Mesendoderm (in vitro differentiated cells): ENCODE data around the gene ANGEL2.

Experiments
- DNase-seq: peaks from one replicate; pipeline ENCODE4 v3.0.0; 2013
- H2AK5ac ChIP-seq: 2 replicates; pipeline ENCODE4 v1.6.1; 2013; ENCODE audit warnings: low read length, inconsistent platforms
- H2BK120ac ChIP-seq: 2 replicates; pipeline ENCODE4 v1.6.1; 2013; ENCODE audit warnings: low read depth, mild to moderate bottlenecking, low read length, moderate library complexity, mixed read lengths
- H2BK15ac ChIP-seq: replicated peaks from 2 replicates; pipeline ENCODE4 v1.6.1; 2013; ENCODE audit warnings: low read depth, mild to moderate bottlenecking, moderate library complexity
- H2BK5ac ChIP-seq: 2 replicates; pipeline ENCODE4 v1.6.1; 2013; ENCODE audit warnings: low read length, inconsistent platforms
- H3K18ac ChIP-seq: 2 replicates; pipeline ENCODE4 v1.6.1; 2013; ENCODE audit warnings: mild to moderate bottlenecking, low read length, mixed read lengths
- H3K23ac ChIP-seq: one replicate; pipeline ENCODE4 v1.6.1; 2013; ENCODE audit warnings: low read length
- H3K27ac ChIP-seq: 2 replicates; pipeline ENCODE4 v1.5.1; 2013; ENCODE audit warnings: low read depth, mild to moderate bottlenecking, inconsistent platforms, low read length, moderate library complexity
- H3K27me3 ChIP-seq: 2 replicates; pipeline ENCODE4 v1.6.1; 2013; ENCODE audit warnings: low read length, control low read depth, mild to moderate bottlenecking, inconsistent platforms; ENCODE audit not compliant: insufficient read depth, poor library complexity
- H3K36me3 ChIP-seq: 2 replicates; pipeline ENCODE4 v1.6.1; 2013; ENCODE audit warnings: low read length, inconsistent platforms; ENCODE audit not compliant: control insufficient read depth, insufficient read depth
- H3K4ac ChIP-seq: one replicate; pipeline ENCODE4 v1.6.1; 2013; ENCODE audit warnings: low read depth, mild to moderate bottlenecking, low read length, moderate library complexity
- H3K4me1 ChIP-seq: 2 replicates; pipeline ENCODE4 v1.6.1; 2013; ENCODE audit warnings: low read depth, low read length, inconsistent platforms; ENCODE audit not compliant: control insufficient read depth
- H3K4me2 ChIP-seq: 2 replicates; pipeline ENCODE4 v1.6.1; 2013; ENCODE audit warnings: low read length
- H3K4me3 ChIP-seq: 2 replicates; pipeline ENCODE4 v1.5.1; 2013; ENCODE audit warnings: mild to moderate bottlenecking, low read length
- H3K56ac ChIP-seq: one replicate; pipeline ENCODE4 v1.6.1; 2013; ENCODE audit warnings: low read length
- H3K79me1 ChIP-seq: 2 replicates; pipeline ENCODE4 v1.6.1; 2013; ENCODE audit warnings: low read length, inconsistent platforms
- H3K79me2 ChIP-seq: 2 replicates; pipeline ENCODE4 v1.6.1; 2013; ENCODE audit warnings: mild to moderate bottlenecking, low read length; ENCODE audit not compliant: control insufficient read depth, insufficient read depth
- H3K9ac ChIP-seq: 2 replicates; pipeline ENCODE4 v1.6.1; 2013; ENCODE audit warnings: low read length, inconsistent platforms
- H4K5ac ChIP-seq: one replicate; pipeline ENCODE4 v1.6.1; 2013; ENCODE audit warnings: low read length
- H4K8ac ChIP-seq: one replicate; pipeline ENCODE4 v1.6.1; 2013; ENCODE audit warnings: low read depth, mild to moderate bottlenecking, control low read depth, low read length, moderate library complexity
- WGBS: extraction: QIAGEN DNeasy Blood & Tissue Kit; methylation state at CpG from one replicate; pipeline ENCODE4 v1.1.7; 2013; ENCODE audit warnings: low lambda C conversion rate, missing lambda C conversion rate; ENCODE audit not compliant: insufficient coverage; ENCODE audit errors: extremely low coverage; 5-methylcytosine and 5-hydroxymethylcytosine counted together

The ANGEL2 gene

DNA sequence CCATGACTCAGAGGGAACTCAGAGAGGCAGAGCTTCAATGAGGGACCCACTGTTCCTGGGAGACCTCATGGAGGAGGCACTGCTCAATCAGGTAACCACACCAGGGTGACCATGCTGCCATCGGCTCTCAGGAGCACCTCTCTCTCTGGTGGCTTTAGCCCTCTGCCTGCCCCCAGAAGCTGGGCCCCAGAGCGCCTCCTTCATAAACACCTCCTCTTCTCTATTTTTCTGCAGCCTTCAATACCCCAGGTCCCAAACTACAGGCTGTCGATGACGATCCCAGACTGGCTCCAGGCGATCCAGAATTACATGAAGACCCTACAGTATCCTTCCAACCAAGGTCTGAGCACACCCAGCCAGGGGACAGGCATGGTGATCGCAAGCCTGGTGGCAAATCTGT, 54.7 kb downstream of the ANGEL2 start:
- H4K8ac ChIP-seq = no peak overlapping the region
- H3K4me3 ChIP-seq = no peak overlapping the region
- H2BK5ac ChIP-seq = no peak overlapping the region
- peaks cover 21% of the 10 kb centered on the region for H3K79me1 ChIP-seq
- H2BK120ac ChIP-seq = no peak overlapping the region
- peaks cover 9% of the 10 kb centered on the region for H3K36me3 ChIP-seq
- no peak overlapping the region for H2BK15ac ChIP-seq
- peaks cover 11% of the 10 kb centered on the region for H3K79me2 ChIP-seq
- no peak overlapping the region for H3K18ac ChIP-seq
- H4K5ac ChIP-seq = no peak overlapping the region
- no peak overlapping the region for H2AK5ac ChIP-seq
- H3K9ac ChIP-seq = no peak overlapping the region
- WGBS = no CpG with 5 or more reads among the region's 6 CpGs
- H3K4me2 ChIP-seq = no peak overlapping the region
- no peak overlapping the region for H3K27ac ChIP-seq
- H3K23ac ChIP-seq = no peak overlapping the region
- H3K27me3 ChIP-seq = no peaks in the 10 kb centered on the region
- no peak overlapping the region for H3K56ac ChIP-seq
- H3K4me1 ChIP-seq = peaks cover 3% of the 10 kb centered on the region
- no peak overlapping the region for H3K4ac ChIP-seq
- DNase-seq = no peak

DNA sequence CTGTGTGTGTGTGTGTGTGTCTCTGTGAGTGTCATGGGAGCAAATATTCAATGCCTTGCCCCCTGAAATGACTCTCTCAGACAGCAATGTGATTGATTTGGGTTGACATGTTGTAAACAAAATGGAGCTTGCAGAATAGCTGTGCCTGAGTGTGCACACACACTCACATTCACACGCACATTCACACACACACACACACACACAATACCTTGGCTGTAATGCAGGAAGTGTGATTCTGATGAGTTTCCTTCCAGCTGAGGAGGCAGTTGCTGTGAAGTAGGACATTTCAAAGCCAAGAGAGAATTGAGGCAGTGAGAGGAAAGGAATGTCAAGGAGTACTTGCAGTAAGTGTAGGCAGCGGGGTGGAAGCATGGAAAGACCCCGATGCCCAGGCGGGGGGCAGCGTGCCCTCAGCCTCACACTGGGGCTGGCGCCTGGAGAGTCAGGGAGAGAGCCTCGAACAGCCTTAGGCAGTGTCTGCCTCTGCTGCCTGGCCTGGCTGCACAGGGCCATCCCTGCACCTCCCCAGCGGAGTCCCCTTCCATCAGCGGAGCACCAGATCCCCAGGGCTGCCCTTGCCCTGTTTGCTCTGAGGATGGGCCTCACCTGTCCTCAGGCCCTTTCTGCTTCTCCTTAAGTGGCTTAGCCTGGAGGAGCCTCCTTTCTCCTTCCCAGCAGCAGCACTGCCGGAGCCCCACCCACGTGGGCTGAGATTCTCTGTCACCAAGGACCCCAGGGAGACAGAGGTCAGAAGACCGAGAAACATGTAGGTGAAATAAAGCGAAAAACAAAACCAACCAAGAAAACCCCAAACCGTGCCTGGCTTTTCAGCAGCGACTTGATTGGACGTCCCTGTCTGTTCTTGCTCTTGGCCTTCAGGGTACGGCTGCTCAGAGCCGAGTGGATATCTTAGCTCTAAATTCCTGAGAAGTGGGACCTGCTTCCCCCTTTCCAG, 56.1 kb downstream of the ANGEL2 start:
- Histone ChIP-seq H3K9ac (no peak overlapping the region), H4K8ac (no peak overlapping the region), H3K79me2 (peaks cover 17% of the 10 kb centered on the region), H2BK5ac (no peak overlapping the region), H2BK15ac (no peak overlapping the region), H3K4me1 (peaks cover 3% of the 10 kb centered on the region), H2BK120ac (no peak overlapping the region), H3K27ac (no peak overlapping the region), H3K56ac (no peak overlapping the region), H3K36me3 (peaks cover 8% of the 10 kb centered on the region), H3K79me1 (peaks cover 23% of the 10 kb centered on the region), H3K27me3 (no peaks in the 10 kb centered on the region), H3K4me2 (no peak overlapping the region), H2AK5ac (no peak overlapping the region), H3K4me3 (no peak overlapping the region), H3K23ac (no peak overlapping the region), H4K5ac (no peak overlapping the region), H3K18ac (no peak overlapping the region), H3K4ac (no peak overlapping the region)
- no CpG with 5 or more reads among the region's 18 CpGs for WGBS
- DNase-seq = no peak

DNA sequence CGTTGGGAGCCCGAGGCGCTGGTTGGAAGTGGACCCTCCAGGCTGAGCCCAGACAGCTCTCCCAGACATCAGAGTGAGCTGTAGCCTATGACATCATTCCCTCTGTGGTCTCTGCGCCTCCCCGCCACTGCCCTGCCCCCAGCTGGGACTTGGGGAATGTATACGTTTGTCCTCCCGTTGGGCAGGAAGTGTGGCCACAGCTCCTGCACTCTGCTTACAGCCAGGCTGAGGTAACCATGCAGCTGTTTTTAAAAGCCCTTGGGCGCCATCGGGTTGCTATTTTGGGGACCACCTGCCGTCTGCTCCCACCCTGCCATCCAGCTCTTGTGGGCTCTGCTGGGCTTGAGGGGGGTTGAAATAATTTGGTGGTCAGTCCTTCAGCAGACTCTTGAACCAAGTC, 57.5 kb downstream of the ANGEL2 start:
- Histone ChIP-seq H3K27ac (peak overlapping the region; percentile 27), H2BK15ac (no peak overlapping the region)
- WGBS = no CpG with 5 or more reads among the region's 10 CpGs

DNA sequence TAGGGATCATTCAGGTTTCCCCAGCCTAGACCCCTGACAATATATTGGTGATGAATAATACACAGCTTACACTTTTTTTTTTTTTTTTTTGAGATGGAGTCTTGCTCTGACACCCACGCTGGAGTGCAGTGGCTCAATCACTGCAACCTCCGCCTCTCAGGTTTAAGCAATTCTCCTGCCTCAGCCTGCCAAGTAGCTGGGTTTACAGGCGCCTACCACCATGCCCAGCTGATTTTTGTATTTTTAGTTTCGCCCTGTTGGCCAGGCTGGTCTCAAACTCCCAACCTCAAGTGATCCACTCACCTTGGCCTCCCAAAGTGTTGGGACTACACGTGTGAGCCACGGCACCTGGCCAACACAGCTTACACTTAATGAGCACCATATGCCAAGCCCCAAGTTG, 58.1 kb downstream of the ANGEL2 start:
- H2BK5ac ChIP-seq = no peak overlapping the region
- no peak overlapping the region for H2BK15ac ChIP-seq
- H3K4me2 ChIP-seq = no peak overlapping the region
- peaks cover 8% of the 10 kb centered on the region for H3K4me1 ChIP-seq
- H3K27ac ChIP-seq = no peak overlapping the region
- no peak overlapping the region for H3K23ac ChIP-seq
- H4K5ac ChIP-seq = no peak overlapping the region
- no peak overlapping the region for H2BK120ac ChIP-seq
- H3K79me1 ChIP-seq = peaks cover 21% of the 10 kb centered on the region
- H3K9ac ChIP-seq = no peak overlapping the region
- H4K8ac ChIP-seq = no peak overlapping the region
- no peak overlapping the region for H3K18ac ChIP-seq
- no peak overlapping the region for H2AK5ac ChIP-seq
- DNase-seq = no peak
- H3K4me3 ChIP-seq = no peak overlapping the region
- H3K79me2 ChIP-seq = peaks cover 28% of the 10 kb centered on the region
- WGBS = no CpG with 5 or more reads among the region's 6 CpGs
- H3K36me3 ChIP-seq = peaks cover 6% of the 10 kb centered on the region
- H3K4ac ChIP-seq = no peak overlapping the region
- no peak overlapping the region for H3K56ac ChIP-seq
- no peaks in the 10 kb centered on the region for H3K27me3 ChIP-seq

More for the DNA sequence above, 57.5 kb downstream of the ANGEL2 start:
- Histone ChIP-seq H3K36me3 (peaks cover 6% of the 10 kb centered on the region), H3K79me1 (peaks cover 21% of the 10 kb centered on the region), H2AK5ac (no peak overlapping the region), H3K4me1 (peaks cover 3% of the 10 kb centered on the region), H4K8ac (no peak overlapping the region), H3K23ac (no peak overlapping the region), H3K4me3 (no peak overlapping the region), H2BK5ac (no peak overlapping the region), H3K27me3 (no peaks in the 10 kb centered on the region), H2BK120ac (no peak overlapping the region), H4K5ac (no peak overlapping the region), H3K4me2 (no peak overlapping the region), H3K79me2 (peaks cover 22% of the 10 kb centered on the region), H3K4ac (no peak overlapping the region), H3K9ac (no peak overlapping the region), H3K18ac (no peak overlapping the region), H3K56ac (no peak overlapping the region)
- DNase-seq = peak; percentile 69

DNA sequence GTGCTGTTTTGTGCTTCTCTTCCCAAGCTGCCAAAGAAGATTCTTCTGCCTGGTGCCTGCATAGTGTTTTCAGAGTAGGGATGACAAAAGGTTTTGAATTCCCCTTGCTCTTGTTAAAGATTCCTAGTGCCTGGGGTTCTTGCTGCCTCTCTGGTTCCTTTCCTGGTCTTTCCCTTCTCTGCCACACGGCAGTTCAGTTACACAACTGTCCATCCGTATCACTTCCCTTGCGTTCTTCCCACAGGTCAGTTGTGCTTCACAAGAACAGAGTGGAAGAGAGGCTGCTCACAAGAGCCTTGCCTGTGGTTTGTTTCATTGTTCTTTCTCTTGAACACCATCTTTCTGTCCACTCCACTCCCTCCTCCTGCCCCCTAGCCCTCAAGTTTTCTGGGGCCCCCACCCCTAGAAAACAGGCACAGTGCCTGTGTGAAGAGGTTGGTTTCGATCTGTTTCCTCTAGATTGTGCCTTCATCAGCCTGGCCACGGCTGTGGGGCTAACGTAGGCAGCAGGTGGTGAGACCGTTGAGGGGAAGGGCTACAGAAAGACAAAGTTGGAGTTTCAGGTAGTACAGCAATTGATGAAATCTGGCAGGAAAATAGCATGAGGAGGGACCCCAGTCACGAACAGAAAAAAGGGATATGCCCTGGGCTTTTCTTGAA, 59.6 kb downstream of the ANGEL2 start:
- H4K5ac ChIP-seq = no peak overlapping the region
- H2BK120ac ChIP-seq = no peak overlapping the region
- DNase-seq = no peak
- peaks cover 42% of the 10 kb centered on the region for H3K79me2 ChIP-seq
- H3K27ac ChIP-seq = no peak overlapping the region
- H2BK15ac ChIP-seq = no peak overlapping the region
- no peak overlapping the region for H4K8ac ChIP-seq
- no peak overlapping the region for H2AK5ac ChIP-seq
- H3K79me1 ChIP-seq = peaks cover 21% of the 10 kb centered on the region
- H3K27me3 ChIP-seq = no peaks in the 10 kb centered on the region
- H3K56ac ChIP-seq = no peak overlapping the region
- peaks cover 8% of the 10 kb centered on the region for H3K4me1 ChIP-seq
- H3K4me2 ChIP-seq = no peak overlapping the region
- no peak overlapping the region for H3K4ac ChIP-seq
- no peak overlapping the region for H3K4me3 ChIP-seq
- no peak overlapping the region for H3K23ac ChIP-seq
- no CpG with 5 or more reads among the region's 8 CpGs for WGBS
- no peak overlapping the region for H2BK5ac ChIP-seq
- H3K18ac ChIP-seq = no peak overlapping the region
- peaks cover 6% of the 10 kb centered on the region for H3K36me3 ChIP-seq
- H3K9ac ChIP-seq = no peak overlapping the region
